Large intestine (tissue), 3 donors: ENCODE results near the gene KCNJ6. TPM values are rescaled to one million over a fixed set of nuclear protein-coding genes. Genes with fewer than 3 reads are reported as not detected.
"Not testable (repeated sequence)": the region's sequence is repeated elsewhere in the genome, so short reads cannot be mapped to it uniquely, and the experiment has no call there.

ENCODE experiments used
- DNase-seq, 2 donors: peaks; one replicate each; pipeline versions ENCODE4 v3.0.0 to v3.0.0-alpha.2; 2013
- H3K27ac ChIP-seq: one replicate; pipeline ENCODE4 v1.5.1; 2013; ENCODE audit warnings: low read length
- H3K27me3 ChIP-seq: 2 replicates; pipeline ENCODE4 v1.6.1; 2013; ENCODE audit warnings: low read length; ENCODE audit not compliant: control insufficient read depth, insufficient read depth
- H3K36me3 ChIP-seq: 2 replicates; pipeline ENCODE4 v1.6.1; 2013; ENCODE audit warnings: low read length; ENCODE audit not compliant: control insufficient read depth, insufficient read depth
- H3K4me1 ChIP-seq: one replicate; pipeline ENCODE4 v1.6.1; 2013; ENCODE audit warnings: low read length; ENCODE audit not compliant: control insufficient read depth, insufficient read depth
- H3K4me3 ChIP-seq: one replicate; pipeline ENCODE4 v1.5.1; 2013; ENCODE audit warnings: low read length
- H3K9me3 ChIP-seq: one replicate; pipeline ENCODE4 v1.6.1; 2013; ENCODE audit warnings: mild to moderate bottlenecking, low read depth, low read length, moderate library complexity; ENCODE audit not compliant: control insufficient read depth
- WGBS: methylation state at CpG from one replicate; pipeline ENCODE4 v1.1.5; 2013; ENCODE audit warnings: low lambda C conversion rate; ENCODE audit not compliant: insufficient coverage; 5-methylcytosine and 5-hydroxymethylcytosine counted together
- polyA plus RNA-seq: library from polyadenylated mRNA; unstranded; fragments of 120-200 nt; gene quantifications from one replicate; pipeline ENCODE4 v1.2.1, GENCODE V29; 2013

KCNJ6 gene
- polyA plus RNA-seq, 1 donor, result 0.39 TPM

DNA sequence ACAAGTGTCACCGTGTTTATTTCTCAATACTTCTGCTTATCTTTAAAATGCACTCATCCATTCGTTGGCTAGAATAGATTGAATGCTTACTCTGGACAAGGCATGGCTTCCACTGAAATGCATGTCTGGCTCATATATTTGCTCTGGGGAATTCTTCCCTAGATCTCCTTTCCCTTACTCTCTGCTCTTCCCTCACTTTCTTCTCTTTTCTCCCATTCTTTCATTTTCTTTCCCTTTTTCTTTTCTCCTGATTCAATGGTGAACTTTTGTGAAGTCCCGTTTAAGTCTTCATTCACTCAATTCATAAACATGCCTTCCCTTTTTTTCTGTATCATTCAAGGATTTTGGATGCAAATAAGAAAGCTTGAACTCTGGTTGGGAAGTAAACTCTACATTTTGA, 315.2 kb downstream of the KCNJ6 start:
- Histone ChIP-seq H3K27ac (no peak overlapping the region), H3K4me3 (no peak overlapping the region), H3K9me3 (no peaks in the 10 kb centered on the region), H3K4me1 (no peaks in the 10 kb centered on the region), H3K36me3 (no peaks in the 10 kb centered on the region), H3K27me3 (no peaks in the 10 kb centered on the region)
- DNase-seq, result no peak
- 100% methylated on average over 1 of the region's 3 CpGs for WGBS

DNA sequence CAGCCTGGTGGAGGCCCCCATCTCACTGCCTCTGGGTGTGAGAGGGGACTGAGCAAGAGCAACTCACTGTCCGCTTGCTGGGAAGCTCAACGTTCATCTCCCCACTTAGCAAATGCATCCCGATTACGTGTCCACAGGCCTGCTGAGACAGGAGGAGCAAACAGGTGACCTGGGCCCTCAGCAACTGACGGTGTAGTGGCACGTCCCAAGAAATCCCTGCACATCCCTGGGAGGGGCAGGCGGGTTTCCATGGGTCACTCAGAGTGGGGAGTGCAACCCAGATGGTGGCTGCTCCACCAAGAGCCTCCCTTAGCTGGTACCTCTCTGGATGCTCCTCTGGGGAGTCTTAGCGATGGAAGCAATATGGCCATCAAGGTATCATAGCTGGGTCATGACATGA, 320.3 kb downstream of the KCNJ6 start:
- no peaks in the 10 kb centered on the region for H3K9me3 ChIP-seq
- DNase-seq, result no peak
- no peak overlapping the region for H3K27ac ChIP-seq
- H3K4me1 ChIP-seq, result no peaks in the 10 kb centered on the region
- no peaks in the 10 kb centered on the region for H3K27me3 ChIP-seq
- H3K4me3 ChIP-seq, result no peak overlapping the region
- WGBS, result no CpG with 5 or more reads among the region's 8 CpGs
- H3K36me3 ChIP-seq, result no peaks in the 10 kb centered on the region

DNA sequence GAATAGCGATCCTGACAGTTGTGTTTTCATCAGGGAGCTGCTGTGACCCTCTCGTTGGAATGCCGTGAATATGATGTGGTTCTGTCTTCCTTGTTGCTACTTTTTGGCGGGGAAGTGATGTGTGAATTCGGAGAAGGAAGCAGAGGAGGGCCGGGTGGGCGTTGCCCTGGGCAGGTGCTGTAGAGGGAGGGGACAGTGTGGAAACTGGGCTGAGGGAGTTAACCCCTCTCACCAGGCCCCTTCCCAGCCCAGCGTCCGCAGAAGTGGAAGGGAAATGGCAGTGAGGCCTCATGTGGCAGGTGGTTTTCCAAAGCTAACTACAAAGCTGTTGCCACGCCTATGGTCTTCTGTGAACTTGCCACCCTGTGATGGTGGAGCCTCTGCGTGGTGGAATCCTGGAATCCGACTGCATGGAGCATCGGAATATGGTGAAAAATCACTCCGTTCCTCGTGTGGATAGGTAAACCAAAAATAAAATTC, 321.7 kb downstream of the KCNJ6 start:
- no peak for DNase-seq
- Histone ChIP-seq H3K4me3 (no peak overlapping the region), H3K4me1 (no peaks in the 10 kb centered on the region), H3K27me3 (no peaks in the 10 kb centered on the region), H3K36me3 (no peaks in the 10 kb centered on the region), H3K9me3 (no peaks in the 10 kb centered on the region), H3K27ac (no peak overlapping the region)
- 100% methylated on average over 3 of the region's 15 CpGs for WGBS

DNA sequence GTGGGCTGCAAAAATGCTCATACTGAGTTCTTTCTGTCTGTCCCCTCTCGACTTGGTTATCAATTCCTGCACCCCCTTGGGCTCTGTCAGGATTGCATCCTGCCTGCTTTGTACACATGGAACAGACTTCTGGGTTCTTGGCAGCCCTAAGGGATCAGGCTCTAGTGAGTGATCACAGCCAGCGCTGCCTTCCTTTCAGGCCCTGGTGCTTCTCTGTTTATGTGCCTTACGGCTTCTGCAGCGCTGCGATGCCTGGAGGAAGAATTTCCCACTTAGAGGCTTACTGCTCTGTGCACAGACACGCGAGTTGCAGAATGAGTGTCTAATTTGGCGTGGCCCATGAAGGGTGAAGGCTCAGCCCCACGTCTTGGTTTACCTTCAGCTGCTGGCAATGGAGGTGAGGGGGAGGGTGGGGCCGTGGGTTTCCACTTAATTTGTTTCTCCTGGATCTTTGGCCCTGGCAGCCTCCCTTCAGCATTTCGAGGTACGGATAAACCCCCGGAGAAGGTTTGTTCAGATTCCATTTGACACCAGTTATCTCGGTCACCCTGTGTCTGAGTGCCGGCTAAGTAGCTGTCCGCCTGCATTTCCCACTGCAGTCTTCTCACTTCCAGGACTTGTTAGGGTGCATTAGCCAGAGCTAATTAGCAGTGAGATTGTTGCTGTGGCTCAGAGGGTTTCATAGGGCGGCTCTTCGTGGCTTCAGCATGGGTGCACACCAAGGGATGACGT, 322.4 kb downstream of the KCNJ6 start:
- H3K36me3 ChIP-seq, result no peaks in the 10 kb centered on the region
- 80% methylated on average over 6 of the region's 19 CpGs for WGBS

DNA sequence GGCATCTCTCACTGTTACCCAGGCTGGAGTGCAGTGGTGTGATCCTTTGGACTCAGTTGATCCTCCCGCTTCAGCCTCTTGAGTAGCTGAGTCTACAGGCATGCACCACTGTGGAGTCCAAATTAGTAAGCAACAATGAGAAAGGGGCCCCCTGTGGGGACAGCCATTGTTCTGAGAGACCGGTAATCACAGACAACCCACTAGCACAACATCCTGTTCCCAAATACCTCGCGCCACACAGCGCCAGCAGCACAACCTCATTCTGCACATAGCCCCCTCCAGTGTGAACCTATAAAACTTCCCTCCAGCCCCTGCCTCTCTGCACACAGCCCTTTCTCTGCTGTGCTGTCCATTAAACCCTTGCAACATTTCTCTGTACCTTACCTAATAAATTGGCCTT, 323.2 kb downstream of the KCNJ6 start:
- Histone ChIP-seq H3K27ac (no peak overlapping the region), H3K4me1 (no peaks in the 10 kb centered on the region), H3K9me3 (no peaks in the 10 kb centered on the region), H3K27me3 (no peaks in the 10 kb centered on the region), H3K4me3 (no peak overlapping the region), H3K36me3 (no peaks in the 10 kb centered on the region)
- no peak for DNase-seq
- no CpG with 5 or more reads among the region's 5 CpGs for WGBS

More for the DNA sequence above, 322.4 kb downstream of the KCNJ6 start:
- H3K27ac ChIP-seq, result no peak overlapping the region
- no peak for DNase-seq
- H3K4me1 ChIP-seq, result no peaks in the 10 kb centered on the region
- H3K27me3 ChIP-seq, result no peaks in the 10 kb centered on the region
- H3K4me3 ChIP-seq, result no peak overlapping the region
- H3K9me3 ChIP-seq, result no peaks in the 10 kb centered on the region

DNA sequence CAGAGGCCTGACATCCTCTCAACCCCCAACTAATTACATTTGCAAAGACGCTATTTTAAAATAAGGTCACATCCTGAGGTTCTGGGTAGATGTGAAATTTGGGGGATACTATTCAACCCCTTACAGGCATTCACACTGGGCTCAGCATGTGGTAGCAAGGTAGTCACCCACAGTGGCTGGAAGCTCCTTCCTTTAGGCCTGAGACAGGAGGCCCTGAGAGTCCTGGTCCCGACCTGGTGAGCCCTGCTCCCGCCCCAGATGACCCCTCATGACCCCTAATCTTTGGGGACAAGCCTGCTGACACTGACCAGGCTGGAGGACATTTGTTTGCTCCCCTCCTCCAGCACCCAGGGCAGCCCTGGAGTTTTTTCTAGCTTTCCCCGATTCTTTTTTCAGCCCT, 323.8 kb downstream of the KCNJ6 start:
- no peaks in the 10 kb centered on the region for H3K27me3 ChIP-seq
- H3K4me1 ChIP-seq, result no peaks in the 10 kb centered on the region
- H3K36me3 ChIP-seq, result no peaks in the 10 kb centered on the region
- DNase-seq, result no peak
- no peak overlapping the region for H3K27ac ChIP-seq
- H3K9me3 ChIP-seq, result no peaks in the 10 kb centered on the region
- WGBS, result 85% methylated on average over 2 of the region's 4 CpGs
- no peak overlapping the region for H3K4me3 ChIP-seq

DNA sequence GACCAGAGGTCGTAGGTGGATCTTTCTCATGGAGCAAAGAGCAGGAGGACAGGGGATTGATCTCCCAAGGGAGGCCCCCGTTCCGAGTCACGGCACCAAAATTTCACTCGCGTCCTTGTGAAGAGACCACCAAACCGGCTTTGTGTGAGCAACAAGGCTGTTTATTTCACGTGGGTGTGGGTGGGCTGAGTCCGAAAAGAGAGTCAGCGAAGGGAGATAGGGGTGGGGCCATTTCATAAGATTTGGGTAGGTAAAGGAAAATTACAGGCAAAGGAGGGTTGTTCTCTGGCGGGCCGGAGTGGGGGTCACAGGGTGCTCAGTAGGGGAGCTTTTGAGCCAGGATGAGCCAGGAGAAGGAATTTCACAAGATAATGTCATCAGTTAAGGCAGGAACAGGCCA, 324.3 kb downstream of the KCNJ6 start:
- not testable (repeated sequence) for H3K27me3 ChIP-seq, H3K27ac ChIP-seq, H3K4me1 ChIP-seq, H3K9me3 ChIP-seq, H3K4me3 ChIP-seq, H3K36me3 ChIP-seq, DNase-seq
- 100% methylated on average over 3 of the region's 12 CpGs for WGBS

DNA sequence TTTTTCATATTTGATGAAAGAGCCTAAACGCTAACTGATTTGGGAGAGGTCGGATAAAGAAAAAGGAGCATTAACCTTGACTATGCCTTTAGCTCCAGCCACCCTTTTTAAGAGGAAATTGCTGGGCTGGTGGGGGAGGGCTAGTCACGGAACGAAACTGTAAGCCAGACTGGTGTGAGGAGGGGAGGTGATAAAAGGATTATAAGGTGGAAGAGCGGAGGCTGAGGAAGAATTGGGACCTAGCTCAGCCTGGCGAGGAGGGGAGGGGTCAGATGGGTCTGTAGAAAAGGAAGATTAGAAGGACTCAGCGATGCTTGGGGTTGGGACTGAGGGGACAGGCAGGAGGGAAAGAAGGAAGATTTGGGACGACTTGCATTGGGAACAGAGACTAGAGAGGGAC, 325.4 kb downstream of the KCNJ6 start:
- H3K27me3 ChIP-seq, DNase-seq, H3K4me1 ChIP-seq, H3K4me3 ChIP-seq, H3K27ac ChIP-seq, H3K36me3 ChIP-seq, H3K9me3 ChIP-seq: not testable (repeated sequence)
- WGBS, result 34% methylated on average over 3 of the region's 8 CpGs

DNA sequence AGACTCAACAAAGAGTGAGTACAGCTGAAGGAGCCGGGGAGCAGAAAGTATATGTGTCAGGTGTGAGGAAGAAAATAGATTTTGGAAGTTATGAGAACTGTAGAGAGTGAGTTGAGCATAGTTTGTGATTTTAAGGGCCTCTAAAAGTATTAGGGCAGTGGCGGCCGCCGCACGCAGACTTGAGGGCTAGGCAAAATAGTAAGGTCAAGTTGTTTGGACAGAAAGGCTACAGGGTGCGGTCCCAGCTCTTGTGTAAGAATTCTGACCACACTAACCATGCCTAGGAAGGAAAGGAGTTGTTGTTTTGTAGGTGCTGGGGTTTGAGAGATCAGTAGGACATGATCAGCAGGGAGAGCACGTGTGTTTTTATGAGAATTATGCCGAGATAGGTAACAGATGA, 327.6 kb downstream of the KCNJ6 start:
- H3K4me1 ChIP-seq, H3K36me3 ChIP-seq, H3K9me3 ChIP-seq, H3K27ac ChIP-seq, H3K4me3 ChIP-seq, H3K27me3 ChIP-seq, DNase-seq: not testable (repeated sequence)
- WGBS, result no CpG with 5 or more reads among the region's 8 CpGs

DNA sequence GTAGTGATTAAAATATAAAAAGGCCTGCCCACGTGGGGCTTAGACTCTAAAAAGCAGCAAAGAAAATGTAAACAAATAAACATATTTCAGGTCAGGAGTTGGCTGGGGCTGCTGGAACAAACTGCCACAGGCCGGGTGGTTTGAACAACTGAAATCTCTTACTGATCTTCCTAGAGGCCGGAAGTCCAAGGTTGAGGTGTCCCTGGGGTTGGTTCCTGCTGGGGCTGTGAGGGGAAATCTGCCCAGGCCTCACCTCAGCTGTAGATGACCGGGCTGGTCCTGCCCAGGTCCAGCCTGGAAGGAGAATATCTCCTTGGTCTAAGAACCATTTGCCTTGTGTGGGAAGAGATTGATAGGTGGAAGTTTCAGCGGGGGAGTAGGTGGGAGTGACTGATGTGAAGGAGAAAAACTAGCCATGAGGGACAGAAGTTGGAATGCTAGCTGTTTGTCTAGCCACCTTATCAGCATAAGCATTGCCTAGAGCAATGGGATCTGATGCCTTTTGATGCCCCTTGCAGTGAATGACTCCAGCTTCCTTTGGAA, 328.6 kb downstream of the KCNJ6 start:
- no CpG with 5 or more reads among the region's 5 CpGs for WGBS
- Histone ChIP-seq H3K9me3 (no peaks in the 10 kb centered on the region), H3K4me3 (no peak overlapping the region)

DNA sequence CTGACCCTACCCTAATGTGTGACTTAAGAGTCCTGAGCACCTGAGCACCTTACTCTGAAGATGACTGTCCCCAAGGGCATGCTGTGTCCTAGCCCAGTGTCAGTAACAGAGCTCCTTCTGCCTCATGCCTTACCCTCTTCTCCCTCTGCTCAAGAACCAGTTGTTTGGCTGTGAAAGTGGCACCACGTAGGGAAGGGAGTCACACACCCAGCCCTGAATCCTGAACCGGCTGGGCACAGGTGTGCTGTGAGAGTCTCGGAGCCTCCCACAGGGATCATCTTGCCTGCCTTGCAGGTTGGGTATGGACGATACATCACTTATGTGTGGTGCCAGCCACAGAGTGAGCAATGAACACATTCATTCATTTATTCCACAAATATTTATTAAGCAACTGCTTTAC, 329.1 kb downstream of the KCNJ6 start:
- Histone ChIP-seq H3K36me3 (no peaks in the 10 kb centered on the region), H3K27ac (no peak overlapping the region), H3K27me3 (no peaks in the 10 kb centered on the region), H3K4me1 (no peaks in the 10 kb centered on the region), H3K4me3 (no peak overlapping the region), H3K9me3 (no peaks in the 10 kb centered on the region)
- no peak for DNase-seq
- no CpG with 5 or more reads among the region's 4 CpGs for WGBS

More for the DNA sequence above, 328.6 kb downstream of the KCNJ6 start:
- no peaks in the 10 kb centered on the region for H3K27me3 ChIP-seq
- DNase-seq, result no peak
- no peak overlapping the region for H3K27ac ChIP-seq
- no peaks in the 10 kb centered on the region for H3K4me1 ChIP-seq
- no peaks in the 10 kb centered on the region for H3K36me3 ChIP-seq
